Osteoblast (primary cell): ENCODE results near the gene NTNG1. TPM values are rescaled to one million over a fixed set of nuclear protein-coding genes. Genes with fewer than 3 reads are reported as not detected.

Experiments
- DNase-seq: peaks from one replicate; pipeline ENCODE4 v3.0.0; 2011; ENCODE audit warnings: low spot score, mixed read lengths; ENCODE audit not compliant: insufficient read length; ENCODE audit errors: missing footprints
- H2AFZ ChIP-seq: 2 replicates; pipeline ENCODE4 v1.6.0; 2011; ENCODE audit warnings: mild to moderate bottlenecking, low read length
- H3K27ac ChIP-seq: 2 replicates; pipeline ENCODE4 v1.5.1; 2011; ENCODE audit warnings: mild to moderate bottlenecking, low read depth, low read length, moderate library complexity
- H3K27me3 ChIP-seq: 2 replicates; pipeline ENCODE4 v1.6.0; 2012; ENCODE audit warnings: mild to moderate bottlenecking, control low read depth, inconsistent platforms, low read length, moderate library complexity; ENCODE audit not compliant: insufficient read depth
- H3K36me3 ChIP-seq: 2 replicates; pipeline ENCODE4 v1.5.1; 2011; ENCODE audit warnings: mild to moderate bottlenecking, low read length, control low read depth, moderate library complexity; ENCODE audit not compliant: insufficient read depth
- H3K4me1 ChIP-seq: 2 replicates; pipeline ENCODE4 v1.5.1; 2011; ENCODE audit warnings: mild to moderate bottlenecking, low read length, control low read depth, moderate library complexity; ENCODE audit not compliant: insufficient read depth
- H3K4me2 ChIP-seq: 2 replicates; pipeline ENCODE4 v1.6.0; 2011; ENCODE audit warnings: mild to moderate bottlenecking, low read length; ENCODE audit not compliant: insufficient read depth
- H3K4me3 ChIP-seq: fragments of 200-600 bp; sonication (generic); 3 replicates; pipeline ENCODE4 v1.5.1; 2012; ENCODE audit warnings: mild to moderate bottlenecking, low read length, inconsistent platforms; ENCODE audit not compliant: insufficient read depth
- H3K79me2 ChIP-seq: 2 replicates; pipeline ENCODE4 v1.6.0; 2012; ENCODE audit warnings: mild to moderate bottlenecking, low read length, control low read depth, inconsistent platforms; ENCODE audit not compliant: insufficient read depth
- H3K9me3 ChIP-seq: 2 replicates; pipeline ENCODE4 v1.5.1; 2011; ENCODE audit warnings: low read depth, low read length, control low read depth
- H4K20me1 ChIP-seq: 2 replicates; pipeline ENCODE4 v1.6.0; 2012; ENCODE audit warnings: mild to moderate bottlenecking, low read length, control low read depth; ENCODE audit not compliant: insufficient read depth
- total RNA-seq: library from RNA; depleted of rRNA; stranded (reverse); fragments of >200 nt; gene quantifications from 2 replicates; pipeline ENCODE4 v1.2.3, GENCODE V29; 2012
- TF ChIP-seq, protein P1 (sequence below): IDR thresholded peaks from 2 replicates; pipeline ENCODE4 v1.5.1; 2011; ENCODE audit warnings: mild to moderate bottlenecking, low read depth, low read length, moderate library complexity; ENCODE audit errors: extremely low read depth

Gene NTNG1
- total RNA-seq, 1 donor = 3.6 TPM

DNA sequence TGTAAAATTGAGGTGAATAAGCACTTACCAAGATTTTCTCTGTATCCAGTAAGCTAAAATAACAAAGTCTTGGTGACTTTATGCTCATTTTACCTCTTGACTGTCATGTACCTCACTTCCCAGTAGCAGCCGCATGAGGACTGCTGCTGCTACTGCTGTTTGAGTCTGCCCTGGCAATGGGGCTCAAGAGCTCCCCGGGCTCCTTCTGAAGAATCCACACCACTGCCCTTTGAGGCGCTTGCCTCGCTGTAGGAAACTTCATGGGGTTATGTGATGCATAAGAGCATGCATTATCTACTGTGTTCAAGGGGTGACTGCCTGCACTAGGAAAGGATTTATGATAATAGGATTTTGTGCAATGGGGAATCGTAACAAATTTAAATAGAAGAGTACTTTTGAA is 113.5 kb downstream of the NTNG1 start:
- Histone ChIP-seq H3K79me2 (no peaks in the 10 kb centered on the region), H4K20me1 (no peaks in the 10 kb centered on the region)

DNA sequence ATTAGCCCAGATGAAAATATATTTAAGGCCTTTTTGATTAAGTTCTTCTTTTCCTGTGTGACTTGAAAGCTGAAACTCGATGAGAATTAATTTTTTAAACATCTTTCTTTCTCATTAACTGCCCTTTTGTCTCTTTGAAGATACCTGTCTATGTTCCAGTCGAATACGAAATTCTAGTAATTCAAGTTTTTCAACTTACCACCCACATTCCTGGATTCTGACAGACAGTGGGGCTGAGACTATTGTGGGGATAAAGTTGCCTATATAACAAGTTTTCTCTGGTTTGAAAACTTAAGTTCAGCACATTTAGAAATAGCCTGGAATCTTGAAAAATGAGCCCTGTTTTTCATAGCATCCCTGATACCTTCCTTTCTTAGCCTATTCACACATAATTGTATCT is 114.6 kb downstream of the NTNG1 start:
- no peaks in the 10 kb centered on the region for H3K27me3 ChIP-seq
- no peaks in the 10 kb centered on the region for H3K36me3 ChIP-seq
- no peaks in the 10 kb centered on the region for H3K4me1 ChIP-seq
- no peaks in the 10 kb centered on the region for H3K9me3 ChIP-seq
- TF ChIP-seq, protein P1, sequence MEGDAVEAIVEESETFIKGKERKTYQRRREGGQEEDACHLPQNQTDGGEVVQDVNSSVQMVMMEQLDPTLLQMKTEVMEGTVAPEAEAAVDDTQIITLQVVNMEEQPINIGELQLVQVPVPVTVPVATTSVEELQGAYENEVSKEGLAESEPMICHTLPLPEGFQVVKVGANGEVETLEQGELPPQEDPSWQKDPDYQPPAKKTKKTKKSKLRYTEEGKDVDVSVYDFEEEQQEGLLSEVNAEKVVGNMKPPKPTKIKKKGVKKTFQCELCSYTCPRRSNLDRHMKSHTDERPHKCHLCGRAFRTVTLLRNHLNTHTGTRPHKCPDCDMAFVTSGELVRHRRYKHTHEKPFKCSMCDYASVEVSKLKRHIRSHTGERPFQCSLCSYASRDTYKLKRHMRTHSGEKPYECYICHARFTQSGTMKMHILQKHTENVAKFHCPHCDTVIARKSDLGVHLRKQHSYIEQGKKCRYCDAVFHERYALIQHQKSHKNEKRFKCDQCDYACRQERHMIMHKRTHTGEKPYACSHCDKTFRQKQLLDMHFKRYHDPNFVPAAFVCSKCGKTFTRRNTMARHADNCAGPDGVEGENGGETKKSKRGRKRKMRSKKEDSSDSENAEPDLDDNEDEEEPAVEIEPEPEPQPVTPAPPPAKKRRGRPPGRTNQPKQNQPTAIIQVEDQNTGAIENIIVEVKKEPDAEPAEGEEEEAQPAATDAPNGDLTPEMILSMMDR = no peak
- DNase-seq = no peak
- H3K4me2 ChIP-seq = no peak overlapping the region
- no peaks in the 10 kb centered on the region for H4K20me1 ChIP-seq
- H3K27ac ChIP-seq = no peak overlapping the region
- H2AFZ ChIP-seq = no peak overlapping the region
- no peak overlapping the region for H3K4me3 ChIP-seq
- no peaks in the 10 kb centered on the region for H3K79me2 ChIP-seq

More for the DNA sequence above, 113.5 kb downstream of the NTNG1 start:
- no peaks in the 10 kb centered on the region for H3K9me3 ChIP-seq
- no peaks in the 10 kb centered on the region for H3K4me1 ChIP-seq
- no peaks in the 10 kb centered on the region for H3K36me3 ChIP-seq
- TF ChIP-seq, protein P1 = no peak
- no peaks in the 10 kb centered on the region for H3K27me3 ChIP-seq
- H3K4me3 ChIP-seq = no peak overlapping the region
- H2AFZ ChIP-seq = no peak overlapping the region
- no peak overlapping the region for H3K4me2 ChIP-seq
- no peak overlapping the region for H3K27ac ChIP-seq
- DNase-seq = no peak

DNA sequence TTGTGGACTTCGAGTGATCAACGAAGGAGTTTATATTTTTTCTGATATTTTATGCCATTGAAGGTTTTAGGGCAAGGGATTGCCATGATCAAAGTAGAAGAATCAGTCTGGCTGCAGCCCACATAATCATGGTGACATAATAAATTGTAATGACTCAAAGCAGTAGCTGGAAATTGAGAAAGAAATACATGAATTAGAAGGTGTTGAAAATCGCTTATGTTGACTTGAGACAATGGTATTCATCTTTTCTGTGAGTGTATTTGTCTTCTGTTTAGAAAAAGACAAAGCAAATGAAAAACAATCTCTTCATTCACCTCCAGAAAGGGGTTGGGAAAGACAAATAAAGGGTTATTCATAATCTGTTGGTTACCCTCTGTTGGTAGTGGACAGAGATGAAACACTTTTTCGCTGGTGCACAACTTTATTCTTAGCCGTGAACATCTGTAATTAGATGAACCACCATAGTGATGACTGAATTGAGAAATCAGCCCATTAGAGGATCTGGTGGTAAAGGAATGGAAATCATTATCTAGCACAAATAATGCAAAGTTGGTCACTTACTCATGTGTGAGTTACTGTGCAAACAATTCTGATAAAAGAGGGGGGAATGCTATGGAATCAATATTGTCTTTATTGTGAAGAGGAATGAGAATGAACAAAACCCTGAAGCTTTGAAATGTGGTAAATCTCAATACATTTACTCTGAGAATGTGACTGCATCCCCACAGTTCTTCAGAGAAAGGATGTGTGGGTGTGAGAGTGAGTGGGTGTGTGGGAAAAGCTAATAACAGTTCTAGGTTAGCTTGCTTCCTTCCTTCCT is 121.8 kb downstream of the NTNG1 start:
- TF ChIP-seq, protein P1 = no peak
- no peaks in the 10 kb centered on the region for H3K79me2 ChIP-seq
- H2AFZ ChIP-seq = no peak overlapping the region
- no peaks in the 10 kb centered on the region for H4K20me1 ChIP-seq
- H3K4me2 ChIP-seq = no peak overlapping the region
- H3K36me3 ChIP-seq = no peaks in the 10 kb centered on the region
- no peaks in the 10 kb centered on the region for H3K9me3 ChIP-seq
- H3K27me3 ChIP-seq = no peaks in the 10 kb centered on the region
- no peak for DNase-seq
- H3K4me3 ChIP-seq = no peak overlapping the region
- peaks cover 10% of the 10 kb centered on the region for H3K4me1 ChIP-seq
- no peak overlapping the region for H3K27ac ChIP-seq

DNA sequence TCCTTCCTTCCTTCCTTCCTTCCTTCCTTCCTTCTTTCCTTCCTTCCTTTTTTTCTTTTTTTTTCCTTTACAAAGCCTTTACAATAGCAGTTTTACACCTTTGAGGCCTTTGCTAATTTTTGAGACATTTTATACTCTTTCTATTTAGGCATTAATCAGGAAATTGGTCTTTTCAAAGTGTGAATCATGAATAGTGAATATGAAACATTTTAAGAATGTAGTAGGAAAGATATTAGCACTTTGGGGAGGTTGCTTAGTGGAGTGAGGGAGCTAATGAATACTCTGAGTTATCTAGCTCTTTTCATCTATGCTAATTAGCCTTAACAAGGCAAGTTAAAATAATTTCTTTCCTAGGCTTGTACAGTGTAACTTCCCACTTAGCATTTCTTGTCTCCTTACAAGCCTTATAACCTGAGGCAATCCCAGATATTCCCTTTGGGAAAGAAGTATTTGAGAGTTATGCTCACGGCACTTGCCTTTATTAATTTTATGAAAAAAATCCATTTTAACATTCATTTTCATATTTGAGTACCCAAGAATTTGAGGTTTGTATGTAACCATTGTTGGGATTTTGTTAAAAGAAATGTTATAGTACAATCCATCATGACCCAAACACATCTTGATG is 122.6 kb downstream of the NTNG1 start:
- no peak for DNase-seq
- H3K4me2 ChIP-seq = no peak overlapping the region
- H3K27ac ChIP-seq = no peak overlapping the region
- H3K4me3 ChIP-seq = no peak overlapping the region
- H3K4me1 ChIP-seq = peaks cover 10% of the 10 kb centered on the region
- no peaks in the 10 kb centered on the region for H3K27me3 ChIP-seq
- H4K20me1 ChIP-seq = no peaks in the 10 kb centered on the region
- no peak overlapping the region for H2AFZ ChIP-seq
- no peaks in the 10 kb centered on the region for H3K9me3 ChIP-seq
- H3K79me2 ChIP-seq = no peaks in the 10 kb centered on the region
- H3K36me3 ChIP-seq = no peaks in the 10 kb centered on the region
- TF ChIP-seq, protein P1 = no peak
